Gastrocnemius medialis (tissue), 4 donors: ENCODE measurements around the gene DNM2. TPM values are rescaled to one million over a fixed set of nuclear protein-coding genes. Genes with fewer than 3 reads are reported as not detected.
"Not testable (repeated sequence)": the region's sequence is repeated elsewhere in the genome, so short reads cannot be mapped to it uniquely, and the experiment has no call there.

Experiments
- ATAC-seq, 2 donors: fragments of 150-250 bp; one replicate each; pipeline ENCODE4 v1.9.1; 2016
- DNase-seq, 2 donors: peaks; one replicate each; pipeline ENCODE4 v3.0.0-alpha.2; 2019
- H3K27ac ChIP-seq, 4 donors: fragments of 200-600 bp; sonication (generic); 1 replicate in 1 of 4; 2 replicates in 3 of 4; pipeline ENCODE4 v1.5.1; 2016 to 2018; ENCODE audit warnings: mild to moderate bottlenecking in 2 of 4, moderate library complexity in 1 of 4
- H3K27me3 ChIP-seq, 3 donors: fragments of 200-600 bp; sonication (generic) in 2 of 3; 1 replicate in 1 of 3; 2 replicates in 2 of 3; pipeline versions ENCODE4 v1.5.1 to v1.6.0; 2016 to 2019; ENCODE audit warnings: mild to moderate bottlenecking in 1 of 3, moderate library complexity in 1 of 3
- H3K36me3 ChIP-seq, 2 donors: fragments of 200-600 bp; sonication (generic) in 1 of 2; one replicate each; pipeline ENCODE4 v1.5.1; 2017 to 2018
- H3K4me1 ChIP-seq, 2 donors: fragments of 200-600 bp; sonication (generic) in 1 of 2; one replicate each; pipeline ENCODE4 v1.5.1; 2016 to 2017; ENCODE audit warnings: mild to moderate bottlenecking in 2 of 2
- H3K4me3 ChIP-seq, 4 donors: fragments of 200-600 bp; sonication (generic) in 3 of 4; 1 replicate in 1 of 4; 2 replicates in 3 of 4; pipeline ENCODE4 v1.5.1; 2016 to 2019; ENCODE audit warnings: mild to moderate bottlenecking in 2 of 4
- H3K9me3 ChIP-seq, 3 donors: fragments of 200-600 bp; sonication (generic) in 2 of 3; 1 replicate in 1 of 3; 2 replicates in 2 of 3; pipeline ENCODE4 v1.5.1; 2016 to 2019
- POLR2A ChIP-seq, 2 donors: fragments of 450-650 bp; IDR thresholded peaks; one replicate each; pipeline ENCODE4 v1.6.1; 2017; ENCODE audit warnings: antibody characterized with exemption in 2 of 2, mild to moderate bottlenecking in 2 of 2, moderate library complexity in 2 of 2
- in situ Hi-C, 4 donors: fragments of 200-750 bp; cut with MboI; loops; one replicate each; pipeline versions ENCODE4 v1.15.0 to v1.8.0; 2017; ENCODE audit warnings: low sequenced_read_pairs in 4 of 4
- intact Hi-C: fragments of 100-400 bp; cut with DNase I; formaldehyde crosslinking; loops from one replicate; pipeline ENCODE4 v1.15.1; 2023; ENCODE audit warnings: low total_unique reads
- total RNA-seq, 4 donors: library from RNA; depleted of rRNA; stranded (reverse); fragments of >200 nt; gene quantifications; one replicate each; pipeline versions ENCODE4 v1.1.0 to v1.2.3, GENCODE V29; 2016
- TF ChIP-seq, protein P1 (sequence below), 5 experiments: fragments of 450-650 bp in 3 of 5; fragments of 200-600 bp in 2 of 5; sonication (generic) in 2 of 5; IDR thresholded peaks in 4 of 5; conservative IDR thresholded peaks in 1 of 5; 1 replicate in 4 of 5; 2 replicates in 1 of 5; pipeline ENCODE4 v1.5.1; 2016 to 2019; ENCODE audit warnings: antibody characterized with exemption in 5 of 5, mild to moderate bottlenecking in 3 of 5, moderate library complexity in 3 of 5

Gene DNM2
- 100 to 1,000 TPM in 3 of 4 donors, 10 to 100 TPM in 1; 76.2 to 131 (median 108) TPM for total RNA-seq

DNA sequence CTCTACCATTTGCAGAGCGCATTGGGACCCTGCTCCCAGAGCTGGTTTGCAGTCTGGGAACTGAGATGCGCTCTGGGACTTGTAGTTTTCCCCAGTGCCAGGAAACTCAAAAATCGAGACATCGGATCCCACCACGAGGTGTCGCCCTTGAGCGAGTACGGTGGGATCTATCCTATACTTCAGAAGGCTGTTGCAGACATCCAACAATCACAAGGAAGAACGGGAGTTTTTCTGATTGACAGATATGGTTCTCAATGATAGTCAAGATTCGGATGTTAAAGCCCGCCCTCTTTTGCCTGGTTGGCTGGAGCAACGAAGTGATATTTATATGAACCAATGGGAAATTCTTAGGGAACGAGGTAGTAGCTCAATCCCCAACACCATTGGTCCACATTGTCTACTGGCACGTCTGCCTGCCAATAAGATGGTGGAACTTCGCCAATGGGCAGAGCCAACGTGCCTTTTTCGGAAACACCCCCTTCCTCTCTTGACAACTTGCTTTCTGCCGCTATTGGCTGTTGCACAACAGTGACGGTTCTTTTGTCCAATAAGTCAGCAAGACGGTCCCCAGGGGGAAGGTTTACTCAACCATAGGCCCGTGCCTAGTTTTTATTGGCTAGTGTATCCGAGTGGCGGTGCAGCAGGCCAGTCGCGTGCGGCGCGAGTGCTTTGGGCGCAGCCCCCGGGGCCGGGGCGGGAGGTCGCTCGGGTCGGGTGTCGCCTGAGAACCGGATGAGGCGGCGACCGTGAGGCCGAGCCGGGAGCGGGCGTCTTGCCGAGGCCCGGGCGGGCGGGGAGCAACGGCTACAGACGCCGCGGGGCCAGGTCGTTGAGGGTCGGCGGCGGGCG lies at the start of gene DNM2:
Gene DNM2, plus strand, starts transcription at position 724 of the 849 bp plus-strand sequence. CDS start 164 bp downstream, outside the sequence.
- intact Hi-C loops: loop anchor here (1.0 kb wide), 4 partner anchors 16 to 147 kb away; partner anchors contain the start of gene QTRT1
- ATAC-seq: peak; percentile 94 to 97
- Histone ChIP-seq H3K27me3 (no peaks in the 10 kb centered on the region), H3K27ac (peak within 1 kb of the TSS; percentile 82 to 99 (median 94)), H3K4me3 (peak within 1 kb of the TSS; percentile 71 to 98 (median 82)), H3K36me3 (peaks cover 0 to 11% of the 10 kb centered on the region in 2 donors), H3K9me3 (no peaks in the 10 kb centered on the region), H3K4me1 (peaks cover 25 to 27% of the 10 kb centered on the region in 2 donors)
- in situ Hi-C loops: loop anchor here in 2 of 4 donors (5.0 kb wide), 2 partner anchors 50 to 150 kb away; no protein-coding TSS in a partner anchor
- peak; percentile 100 for DNase-seq
- peak; percentile 82 to 89 for TF ChIP-seq POLR2A (IDR thresholded peaks at IDR 0.05)
- TF ChIP-seq, protein P1, sequence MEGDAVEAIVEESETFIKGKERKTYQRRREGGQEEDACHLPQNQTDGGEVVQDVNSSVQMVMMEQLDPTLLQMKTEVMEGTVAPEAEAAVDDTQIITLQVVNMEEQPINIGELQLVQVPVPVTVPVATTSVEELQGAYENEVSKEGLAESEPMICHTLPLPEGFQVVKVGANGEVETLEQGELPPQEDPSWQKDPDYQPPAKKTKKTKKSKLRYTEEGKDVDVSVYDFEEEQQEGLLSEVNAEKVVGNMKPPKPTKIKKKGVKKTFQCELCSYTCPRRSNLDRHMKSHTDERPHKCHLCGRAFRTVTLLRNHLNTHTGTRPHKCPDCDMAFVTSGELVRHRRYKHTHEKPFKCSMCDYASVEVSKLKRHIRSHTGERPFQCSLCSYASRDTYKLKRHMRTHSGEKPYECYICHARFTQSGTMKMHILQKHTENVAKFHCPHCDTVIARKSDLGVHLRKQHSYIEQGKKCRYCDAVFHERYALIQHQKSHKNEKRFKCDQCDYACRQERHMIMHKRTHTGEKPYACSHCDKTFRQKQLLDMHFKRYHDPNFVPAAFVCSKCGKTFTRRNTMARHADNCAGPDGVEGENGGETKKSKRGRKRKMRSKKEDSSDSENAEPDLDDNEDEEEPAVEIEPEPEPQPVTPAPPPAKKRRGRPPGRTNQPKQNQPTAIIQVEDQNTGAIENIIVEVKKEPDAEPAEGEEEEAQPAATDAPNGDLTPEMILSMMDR (IDR thresholded peaks at IDR 0.05 in 4 of 5, conservative IDR thresholded peaks at IDR 0.05 in 1 of 5): peak; percentile 77 to 90 (median 83)

DNA sequence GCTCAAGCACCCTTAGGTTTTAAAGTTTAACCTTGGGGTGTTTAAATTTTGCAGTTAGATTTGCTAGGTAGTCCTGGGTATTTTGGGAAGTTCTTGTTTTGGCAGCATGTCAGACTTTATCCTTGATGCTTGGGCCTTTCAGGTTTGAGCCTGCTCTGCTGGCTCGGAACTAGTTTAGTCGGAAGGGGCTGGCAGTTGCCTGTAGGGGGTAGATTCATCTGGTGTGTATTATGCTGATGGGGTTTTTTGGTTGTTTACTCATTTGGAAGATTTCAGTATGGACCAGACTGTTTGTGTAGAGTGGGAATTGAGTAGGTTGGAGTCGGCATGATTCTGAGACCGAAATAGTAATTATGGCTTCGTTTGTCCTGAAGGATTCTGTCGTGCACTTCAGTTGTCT lies 48.6 kb upstream of the DNM2 start:
- Histone ChIP-seq H3K36me3 (peaks cover 0 to 24% of the 10 kb centered on the region in 2 donors), H3K4me1 (peaks cover 41 to 44% of the 10 kb centered on the region in 2 donors), H3K9me3 (no peaks in the 10 kb centered on the region), H3K27ac (no peak overlapping the region), H3K27me3 (no peaks in the 10 kb centered on the region), H3K4me3 (no peak overlapping the region)
- ATAC-seq (no peak), DNase-seq (no peak)
- in situ Hi-C loops: no loop called here
- intact Hi-C loops: no loop called here
- no peak for TF ChIP-seq POLR2A (IDR thresholded peaks at IDR 0.05)
- TF ChIP-seq, protein P1 (IDR thresholded peaks at IDR 0.05 in 4 of 5, conservative IDR thresholded peaks at IDR 0.05 in 1 of 5): no peak

DNA sequence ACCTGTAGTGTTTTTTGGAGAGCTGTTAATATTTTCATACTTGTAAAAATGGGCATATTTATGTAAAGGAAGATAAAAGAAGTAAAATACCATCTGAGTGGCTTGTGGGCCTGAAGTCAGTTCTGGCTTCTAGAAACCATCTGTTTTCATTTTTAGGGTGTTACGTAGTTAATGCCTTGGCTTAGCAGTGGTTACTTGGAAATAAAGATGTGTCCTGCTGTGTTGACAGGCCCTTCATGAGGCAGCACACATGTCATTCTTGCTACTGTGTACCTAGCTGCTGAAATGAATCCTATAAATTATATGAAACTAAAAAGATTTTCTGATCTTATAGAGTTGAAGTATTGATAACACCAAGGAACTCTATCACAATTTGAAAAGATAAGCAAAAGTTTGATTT lies 47.7 kb upstream of the DNM2 start:
- Histone ChIP-seq H3K9me3 (no peaks in the 10 kb centered on the region), H3K4me3 (no peak overlapping the region), H3K27me3 (no peaks in the 10 kb centered on the region), H3K36me3 (peaks cover 0 to 24% of the 10 kb centered on the region in 2 donors), H3K4me1 (peaks cover 41 to 44% of the 10 kb centered on the region in 2 donors), H3K27ac (peak overlapping the region in 2 of 4 donors; percentile 47 to 66)
- in situ Hi-C loops (no loop called here), intact Hi-C loops (no loop called here)
- TF ChIP-seq, protein P1 (IDR thresholded peaks at IDR 0.05 in 4 of 5, conservative IDR thresholded peaks at IDR 0.05 in 1 of 5): no peak
- no peak for TF ChIP-seq POLR2A (IDR thresholded peaks at IDR 0.05)
- no peak for DNase-seq
- no peak for ATAC-seq

DNA sequence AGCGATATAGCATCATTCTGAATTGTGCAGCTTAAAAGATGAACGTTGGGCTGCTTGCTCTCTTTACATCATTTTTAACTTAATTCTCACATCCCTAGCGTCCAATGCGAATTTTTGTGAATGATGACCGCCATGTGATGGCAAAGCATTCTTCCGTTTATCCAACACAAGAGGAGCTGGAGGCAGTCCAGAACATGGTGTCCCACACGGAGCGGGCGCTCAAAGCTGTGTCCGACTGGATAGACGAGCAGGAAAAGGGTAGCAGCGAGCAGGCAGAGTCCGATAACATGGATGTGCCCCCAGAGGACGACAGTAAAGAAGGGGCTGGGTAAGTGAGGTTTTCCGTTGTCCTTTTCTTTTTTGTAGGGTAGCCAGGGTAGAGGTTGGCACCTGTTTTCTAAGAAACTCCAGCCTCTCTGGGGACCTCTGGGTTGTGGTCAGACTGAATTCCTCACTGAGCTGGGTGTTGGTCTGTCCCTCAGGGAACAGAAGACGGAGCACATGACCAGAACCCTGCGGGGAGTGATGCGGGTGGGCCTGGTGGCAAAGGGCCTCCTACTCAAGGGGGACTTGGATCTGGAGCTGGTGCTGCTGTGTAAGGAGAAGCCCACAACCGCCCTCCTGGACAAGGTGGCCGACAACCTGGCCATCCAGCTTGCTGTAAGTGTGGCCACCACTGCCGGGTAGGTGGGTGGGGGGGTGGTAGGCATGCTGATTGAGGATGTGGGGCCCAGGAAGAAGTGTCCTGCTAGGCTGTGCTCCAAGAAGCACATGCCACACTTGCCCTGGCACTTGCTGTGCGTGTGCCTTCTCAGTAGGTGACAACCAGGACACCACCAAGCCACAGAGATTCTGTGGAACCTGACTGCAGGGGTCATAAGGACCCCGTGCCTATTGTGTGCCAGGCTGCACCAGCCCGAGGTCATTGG lies 46.7 kb upstream of the DNM2 start:
- in situ Hi-C loops (no loop called here), intact Hi-C loops (no loop called here)
- no peaks in the 10 kb centered on the region for H3K9me3 ChIP-seq
- H3K36me3 ChIP-seq: peaks cover 0 to 29% of the 10 kb centered on the region in 2 donors
- H3K27ac ChIP-seq: peak overlapping the region; percentile 48 to 66 (median 62)
- TF ChIP-seq, protein P1 (IDR thresholded peaks at IDR 0.05 in 4 of 5, conservative IDR thresholded peaks at IDR 0.05 in 1 of 5): no peak
- TF ChIP-seq POLR2A (IDR thresholded peaks at IDR 0.05): no peak
- DNase-seq (no peak), ATAC-seq (no peak)
- no peaks in the 10 kb centered on the region for H3K27me3 ChIP-seq
- H3K4me3 ChIP-seq: no peak overlapping the region
- peaks cover 41 to 42% of the 10 kb centered on the region in 2 donors for H3K4me1 ChIP-seq

DNA sequence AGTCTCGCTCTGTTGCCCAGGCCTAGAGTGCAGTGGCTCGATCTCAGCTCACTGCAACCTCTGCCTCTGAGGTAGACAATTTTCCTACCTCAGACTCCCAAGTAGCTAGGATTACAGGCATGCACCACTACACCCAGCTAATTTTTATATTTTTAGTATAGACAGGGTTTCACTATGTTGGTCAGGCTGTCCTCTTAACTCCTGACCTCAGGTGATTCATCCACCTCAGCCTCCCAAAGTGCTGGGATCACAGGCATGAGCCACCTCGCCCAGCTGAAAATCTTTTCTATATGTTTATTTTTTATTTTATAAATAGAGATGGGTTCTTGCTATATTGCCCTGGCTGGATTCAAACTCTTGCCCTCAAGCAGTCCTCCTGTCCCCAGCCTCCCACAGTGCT lies 46.0 kb upstream of the DNM2 start:
- H3K9me3 ChIP-seq, in situ Hi-C loops, H3K4me3 ChIP-seq, intact Hi-C loops, H3K27me3 ChIP-seq, DNase-seq: not testable (repeated sequence)
- Histone ChIP-seq H3K4me1 (peaks cover 37 to 41% of the 10 kb centered on the region in 2 donors), H3K27ac (peak overlapping the region; percentile 48 to 66 (median 62)), H3K36me3 (peaks cover 0 to 32% of the 10 kb centered on the region in 2 donors)
- peak; percentile 19 to 32 for ATAC-seq

DNA sequence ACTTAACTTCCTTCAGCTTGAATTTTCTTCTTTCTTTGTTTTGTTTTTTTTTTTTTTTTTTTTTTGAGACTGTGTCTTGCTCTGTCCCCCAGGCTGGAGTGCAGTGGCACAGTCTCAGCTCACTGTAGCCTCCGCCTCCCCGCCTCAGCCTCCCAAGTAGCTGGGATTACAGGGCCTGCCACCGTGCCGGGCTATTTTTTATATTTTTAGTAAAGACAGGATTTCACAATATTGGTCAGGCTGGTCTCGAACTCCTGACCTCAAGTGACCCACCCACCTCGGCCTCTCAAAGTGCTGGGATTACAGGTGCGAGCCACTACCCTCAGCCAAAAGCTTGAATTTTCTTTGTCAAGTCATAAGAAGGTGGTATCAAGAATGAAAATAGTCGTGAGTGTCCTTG lies 42.7 kb upstream of the DNM2 start:
- H3K4me3 ChIP-seq, intact Hi-C loops, DNase-seq, ATAC-seq, H3K9me3 ChIP-seq, H3K27me3 ChIP-seq, in situ Hi-C loops, H3K27ac ChIP-seq: not testable (repeated sequence)
- Histone ChIP-seq H3K4me1 (peaks cover 27 to 33% of the 10 kb centered on the region in 2 donors), H3K36me3 (peaks cover 0 to 65% of the 10 kb centered on the region in 2 donors)
